DMS114 treated with DMSO at 0.1 percent for 48 hours (cell line): Measurements from ENCODE around the gene ASB10.

Source experiments
- DNase-seq: peaks from one replicate; lab custom pipeline; 2025; ENCODE audit not compliant: unreplicated experiment; lab: John Stamatoyannopoulos, UW

Gene ASB10

DNA sequence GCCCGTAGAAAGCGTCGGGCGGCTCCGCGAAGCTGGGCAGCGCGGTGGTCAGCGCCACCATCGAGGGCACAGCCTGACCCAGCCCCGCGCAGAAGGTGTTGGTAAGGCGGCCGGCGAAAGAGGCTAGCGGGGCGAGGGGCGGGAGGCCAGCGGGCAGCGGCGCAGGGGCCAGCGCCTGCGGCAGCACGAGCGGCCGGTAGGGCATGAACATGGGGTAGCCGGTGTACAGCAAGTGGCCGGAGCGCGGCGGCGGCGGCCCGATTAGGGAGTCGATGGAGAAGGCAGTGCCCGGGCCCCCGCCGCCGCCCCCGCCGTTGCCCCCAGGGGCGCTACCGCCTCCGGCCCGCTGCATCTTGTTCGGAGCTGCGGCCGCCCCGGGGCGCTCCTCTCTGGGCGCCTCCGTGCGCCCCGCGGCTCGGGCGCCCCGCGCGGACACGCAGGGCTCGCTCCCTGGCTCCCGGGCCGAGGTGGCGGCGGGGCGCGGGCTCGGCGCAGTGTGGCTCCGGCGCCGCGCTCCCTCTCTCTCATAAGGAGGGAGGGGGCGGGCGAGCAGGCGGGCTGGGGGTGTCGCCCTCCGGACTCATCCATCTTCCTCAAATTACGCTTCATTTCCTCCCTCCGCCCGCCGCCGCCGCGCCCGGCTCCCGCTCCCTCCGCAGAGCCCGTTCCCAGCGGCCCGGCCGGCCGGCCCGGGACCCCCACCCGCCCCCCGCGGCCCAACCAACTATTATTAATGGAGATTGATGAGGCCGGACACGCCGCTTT lies 19.7 kb downstream of the ASB10 start, which contains the start of gene GBX1:
Gene GBX1 (minus strand): TSS at position 498 of the 765 bp plus-strand sequence. CDS start 146 bp downstream, at position 352.
- DNase-seq = no peak

DNA sequence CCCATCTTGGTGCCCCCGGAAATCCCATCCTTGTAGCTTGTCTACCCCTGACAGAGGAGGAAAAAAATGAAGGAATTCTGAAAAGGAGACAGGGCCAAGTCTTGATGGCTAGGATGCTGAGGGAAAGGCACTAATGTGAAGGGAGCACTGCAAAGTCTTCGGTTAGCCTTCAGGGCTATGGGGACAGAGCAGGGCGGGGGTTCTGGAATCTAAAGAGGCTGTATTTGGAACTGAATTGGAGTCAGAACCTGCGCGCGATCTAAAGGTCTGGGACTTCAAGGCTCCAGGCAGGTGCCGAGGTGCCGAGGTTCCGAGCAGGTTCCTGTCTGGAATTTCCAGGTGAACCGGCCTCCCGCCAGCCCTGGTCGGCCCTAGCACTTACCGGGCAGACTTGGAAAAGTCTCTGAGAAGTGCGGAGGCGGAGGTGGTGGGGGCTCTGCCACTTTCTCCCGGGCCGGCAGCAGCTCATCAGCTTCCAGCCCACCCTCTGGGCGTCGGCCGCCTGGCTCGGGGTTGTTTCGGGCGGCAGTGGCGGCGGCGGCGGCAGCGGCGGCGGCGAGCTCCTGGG lies 20.3 kb downstream of the ASB10 start:
- DNase-seq = no peak

DNA sequence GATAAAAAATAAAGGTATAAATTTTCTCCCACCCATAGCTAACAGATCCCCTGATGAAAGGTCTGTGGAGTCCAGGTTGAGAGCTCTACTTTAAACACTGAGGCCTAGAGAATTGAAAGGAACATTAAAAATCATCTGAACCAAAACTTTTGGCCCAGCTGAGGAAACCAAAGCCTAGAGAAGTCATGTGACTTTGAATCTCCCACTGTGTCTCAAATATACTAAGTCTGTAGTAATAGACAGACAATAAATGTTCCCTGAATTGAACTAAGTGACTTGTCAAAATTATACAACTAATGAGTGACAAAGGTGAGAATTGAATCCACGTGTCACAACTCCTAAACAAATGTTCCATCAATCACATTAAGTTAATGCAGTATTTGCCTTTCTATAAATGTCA lies 25.3 kb downstream of the ASB10 start:
- no peak for DNase-seq

DNA sequence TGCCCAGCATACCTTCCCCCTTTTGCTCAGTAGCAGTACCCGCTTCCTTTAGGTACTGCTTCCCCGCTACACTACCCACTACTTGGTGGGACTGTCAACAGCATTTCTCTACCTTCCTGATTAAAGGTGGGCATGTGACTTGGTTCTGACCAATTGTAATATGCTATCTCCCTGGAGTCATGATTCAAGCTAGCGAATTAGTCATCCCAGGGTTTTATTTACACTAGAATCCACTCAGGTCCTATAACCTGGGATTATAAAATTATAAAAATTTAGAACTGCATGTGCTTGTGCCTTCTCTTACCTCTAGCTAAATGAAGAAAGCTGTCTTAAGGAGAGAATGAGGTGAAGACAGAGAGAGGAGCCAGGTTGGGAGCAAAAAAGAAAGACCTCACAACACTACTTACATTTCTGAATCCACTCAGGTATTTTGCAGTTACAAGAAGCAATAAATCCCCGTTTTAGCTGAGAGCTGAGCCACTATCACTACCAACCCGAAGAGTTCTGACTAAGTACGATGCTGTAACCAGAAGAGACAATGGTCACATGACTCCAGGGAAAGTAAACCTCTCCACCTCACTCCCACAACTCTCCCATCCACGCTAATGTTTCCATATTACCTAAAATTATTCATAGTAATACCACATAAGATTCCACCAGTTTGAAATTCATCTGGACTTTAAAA lies 29.3 kb downstream of the ASB10 start:
- no peak for DNase-seq

DNA sequence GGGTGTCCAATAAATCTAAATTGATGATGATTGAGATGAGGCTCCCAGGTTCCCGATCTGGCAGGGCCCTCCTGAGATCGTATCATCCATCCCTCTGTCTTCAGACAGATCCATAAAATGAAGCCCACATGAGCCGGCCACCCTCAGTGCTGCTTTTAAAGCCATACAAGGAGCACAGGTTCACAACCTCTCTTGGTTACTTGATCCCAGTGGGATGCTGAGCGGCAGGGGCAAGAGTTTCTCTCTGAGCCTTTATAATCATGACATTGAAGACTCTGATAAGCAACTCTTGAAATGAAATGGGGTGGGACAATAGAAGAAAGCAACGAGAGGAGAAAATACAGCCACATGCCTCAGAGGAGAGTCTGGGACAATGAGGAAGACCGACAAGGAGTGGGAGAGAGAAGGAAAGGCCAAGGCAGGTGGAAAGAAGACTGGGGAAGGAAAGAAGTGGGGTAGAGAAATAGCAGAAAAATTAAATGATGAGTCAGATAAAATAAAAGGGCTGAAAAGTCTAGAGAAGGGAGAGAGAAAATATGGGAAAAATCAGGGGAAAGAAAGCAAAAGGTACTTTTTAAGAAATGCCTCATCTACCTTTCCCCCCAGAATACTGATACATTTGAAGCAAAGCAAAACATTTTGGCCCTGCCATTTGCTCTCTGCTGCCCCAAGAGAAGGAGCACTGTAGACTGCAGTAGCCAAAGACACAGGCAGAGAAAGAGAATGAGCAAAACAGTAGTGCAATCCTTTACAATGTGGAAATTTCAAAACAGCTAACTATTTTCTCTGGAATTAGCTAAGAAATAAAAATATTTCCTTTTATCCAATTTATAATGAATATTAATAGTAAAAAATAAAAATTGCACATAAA lies 34.2 kb downstream of the ASB10 start:
- no peak for DNase-seq

DNA sequence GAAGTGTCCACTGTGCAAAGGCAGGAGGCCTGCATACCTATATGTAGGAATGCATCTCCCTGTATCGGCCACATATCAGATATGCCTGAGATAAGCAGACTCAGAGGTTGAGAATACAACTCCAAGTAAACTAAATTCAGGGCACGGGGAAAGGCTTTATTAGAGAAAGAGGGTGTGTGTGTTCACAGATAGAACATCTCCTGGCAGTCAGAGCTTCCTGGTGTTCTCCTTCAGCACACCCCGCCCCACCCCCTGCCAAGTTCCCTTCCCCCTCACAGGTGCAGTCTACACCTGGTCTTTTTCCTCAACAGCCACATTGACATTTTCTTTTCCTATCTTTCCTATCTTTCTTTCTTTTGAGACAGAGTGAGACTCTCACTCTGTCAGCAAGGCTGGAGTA lies 36.7 kb downstream of the ASB10 start:
- no peak for DNase-seq

DNA sequence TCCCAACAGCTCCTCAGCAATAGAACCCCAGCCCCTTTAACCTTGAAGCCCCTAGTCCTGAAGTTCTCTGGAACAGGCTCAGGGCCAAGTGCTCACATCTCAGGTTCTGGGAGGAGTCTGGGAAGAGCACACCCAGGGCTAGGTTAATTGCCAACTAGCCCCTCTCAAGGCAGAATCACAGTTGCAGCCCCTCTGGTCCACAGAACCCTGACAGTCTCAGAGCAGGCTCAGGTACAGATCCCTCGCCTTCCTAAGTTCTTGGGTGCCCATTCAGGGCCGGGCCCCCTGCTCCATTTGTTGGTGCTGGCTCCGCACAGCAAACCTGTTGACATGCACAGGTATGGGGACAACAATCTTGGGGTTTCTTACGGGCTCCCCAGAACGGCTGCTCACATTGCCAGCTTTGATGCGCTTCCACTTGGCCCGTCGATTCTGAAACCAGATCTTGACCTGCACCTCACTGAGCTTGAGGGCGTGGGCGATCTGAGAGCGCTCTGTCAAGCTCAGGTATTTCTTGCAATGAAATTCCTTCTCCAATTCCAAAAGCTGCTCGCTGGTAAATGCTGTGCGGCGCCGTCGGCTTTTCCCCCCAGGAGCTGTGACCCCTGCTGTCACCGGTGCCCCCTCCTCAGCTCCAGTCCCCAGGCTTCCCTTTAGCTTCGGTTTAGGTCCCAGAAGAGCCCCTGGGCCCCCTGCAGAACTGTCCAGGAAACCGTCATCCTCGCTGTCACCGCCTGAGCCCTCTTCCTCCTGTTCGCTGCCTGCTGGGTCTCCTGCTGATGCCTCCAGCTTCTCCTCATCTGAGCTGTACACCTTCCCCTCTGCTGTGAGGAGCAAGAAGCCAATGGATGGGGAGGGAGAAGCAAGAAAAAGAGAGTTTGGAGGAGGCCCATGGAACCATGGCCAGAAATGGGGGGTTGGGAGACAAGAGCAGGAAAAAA lies 38.5 kb downstream of the ASB10 start:
- DNase-seq = no peak

DNA sequence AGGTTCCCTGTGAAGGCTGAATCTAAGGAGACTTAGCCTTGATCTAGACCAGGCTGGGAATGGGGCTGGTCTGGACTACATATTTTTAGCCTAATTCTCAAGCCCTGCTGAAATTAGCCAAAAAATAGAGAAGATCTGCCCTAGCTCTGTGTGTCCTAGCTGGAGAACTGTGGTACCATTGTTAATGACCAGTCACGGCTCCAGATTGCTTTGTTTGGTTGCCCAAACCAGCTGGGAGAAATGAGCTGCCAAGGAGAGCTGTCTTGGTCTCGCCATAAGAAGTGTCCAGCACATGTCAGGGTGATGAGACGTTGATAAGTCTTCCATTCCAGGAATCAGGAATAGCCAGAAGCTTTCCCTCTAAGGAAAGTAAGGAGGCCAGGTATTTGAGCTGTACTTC lies 40.3 kb downstream of the ASB10 start:
- DNase-seq = no peak

DNA sequence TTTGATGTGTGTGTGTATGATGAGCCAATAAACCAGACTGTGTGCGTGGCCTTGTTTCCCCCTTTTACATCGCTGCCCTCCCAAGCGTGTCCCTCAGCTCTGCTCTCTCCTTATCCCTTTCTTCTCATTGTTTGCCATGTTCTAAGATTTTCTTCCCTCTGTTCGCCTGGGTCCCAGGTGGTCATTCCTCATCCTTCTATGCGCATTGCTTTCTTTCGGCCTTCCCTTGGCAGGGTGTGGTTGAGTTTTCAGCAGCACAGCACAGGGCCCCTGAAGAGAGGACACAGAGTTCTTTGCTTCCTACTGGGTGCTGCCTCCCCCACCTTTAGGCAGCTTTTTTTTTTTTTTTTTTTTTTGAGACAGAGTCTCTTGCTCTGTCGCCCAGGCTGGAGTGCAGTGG lies 42.7 kb downstream of the ASB10 start:
- DNase-seq = no peak

DNA sequence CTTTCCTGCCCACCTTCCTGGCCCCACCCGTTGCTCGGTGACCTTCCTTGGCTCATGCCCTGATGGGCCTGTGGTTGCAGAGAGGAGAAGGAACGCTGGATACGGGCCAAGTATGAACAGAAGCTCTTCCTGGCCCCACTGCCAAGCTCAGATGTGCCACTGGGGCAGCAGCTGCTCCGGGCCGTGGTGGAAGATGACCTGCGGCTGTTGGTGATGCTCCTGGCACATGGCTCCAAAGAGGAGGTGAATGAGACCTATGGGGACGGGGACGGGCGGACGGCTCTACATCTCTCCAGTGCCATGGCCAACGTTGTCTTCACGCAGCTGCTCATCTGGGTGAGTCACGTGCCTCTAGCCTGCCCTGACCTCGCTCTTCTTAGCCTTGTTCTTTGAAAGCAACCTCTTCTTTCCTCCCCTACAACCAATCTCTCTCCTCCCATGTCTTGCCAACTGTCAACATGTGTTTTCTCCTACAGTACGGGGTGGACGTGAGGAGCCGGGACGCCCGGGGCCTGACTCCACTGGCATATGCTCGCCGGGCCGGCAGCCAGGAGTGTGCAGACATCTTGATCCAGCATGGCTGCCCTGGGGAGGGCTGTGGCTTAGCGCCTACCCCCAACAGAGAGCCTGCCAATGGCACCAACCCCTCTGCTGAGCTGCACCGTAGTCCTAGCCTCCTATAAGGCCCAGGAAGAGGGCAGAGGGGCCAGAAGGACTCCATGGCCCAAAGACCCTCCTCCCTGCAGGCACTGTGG lies 43.6 kb downstream of the ASB10 start:
- no peak for DNase-seq

DNA sequence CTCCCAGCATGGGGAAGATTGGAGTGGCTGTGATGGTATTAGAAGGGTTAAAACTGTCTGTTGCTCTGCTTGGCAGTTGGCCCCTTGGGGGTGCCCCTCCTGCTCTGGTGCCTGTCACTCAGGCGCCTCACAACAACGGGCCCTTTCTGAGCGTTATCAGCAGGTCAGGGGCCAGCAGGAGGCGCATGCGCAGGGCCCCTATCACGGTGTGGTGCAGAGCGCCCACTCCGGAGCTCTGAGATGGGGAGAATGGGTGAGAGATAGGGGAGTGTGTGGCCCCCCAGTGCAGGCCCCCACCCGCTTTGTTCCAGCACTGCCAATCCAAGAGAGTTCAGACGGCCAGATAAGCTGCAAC lies 44.4 kb downstream of the ASB10 start:
- no peak for DNase-seq

DNA sequence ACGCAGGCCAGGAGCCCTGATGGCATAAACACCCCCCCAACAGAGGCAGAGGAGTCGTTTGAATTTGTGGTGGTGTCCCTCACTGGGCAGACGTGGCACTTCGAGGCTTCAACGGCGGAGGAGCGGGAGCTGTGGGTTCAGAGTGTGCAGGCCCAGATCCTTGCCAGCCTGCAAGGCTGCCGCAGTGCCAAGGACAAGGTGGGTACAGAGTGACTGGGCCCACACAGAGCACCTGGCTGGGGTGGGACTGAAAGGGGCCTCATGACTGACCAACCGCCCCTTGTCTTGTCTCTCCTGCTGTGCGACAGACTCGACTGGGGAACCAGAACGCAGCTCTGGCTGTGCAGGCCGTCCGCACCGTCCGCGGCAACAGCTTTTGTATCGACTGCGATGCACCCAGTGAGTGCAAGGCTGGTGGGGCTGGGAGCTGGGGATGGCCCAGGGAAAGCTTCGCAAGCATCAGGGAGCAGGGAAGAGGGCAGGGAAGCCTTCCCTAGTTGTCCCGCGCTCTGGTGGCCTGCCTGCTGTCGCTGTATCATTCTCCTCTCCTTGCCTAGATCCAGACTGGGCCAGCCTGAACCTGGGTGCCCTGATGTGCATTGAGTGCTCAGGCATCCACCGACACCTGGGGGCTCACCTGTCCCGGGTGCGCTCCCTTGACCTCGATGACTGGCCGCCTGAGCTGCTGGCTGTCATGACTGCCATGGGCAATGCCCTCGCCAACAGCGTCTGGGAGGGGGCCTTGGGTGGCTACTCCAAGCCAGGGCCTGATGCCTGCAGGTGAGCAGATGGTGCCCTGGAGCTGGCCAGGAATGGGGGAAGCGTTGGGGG lies 45.0 kb downstream of the ASB10 start:
- no peak for DNase-seq

DNA sequence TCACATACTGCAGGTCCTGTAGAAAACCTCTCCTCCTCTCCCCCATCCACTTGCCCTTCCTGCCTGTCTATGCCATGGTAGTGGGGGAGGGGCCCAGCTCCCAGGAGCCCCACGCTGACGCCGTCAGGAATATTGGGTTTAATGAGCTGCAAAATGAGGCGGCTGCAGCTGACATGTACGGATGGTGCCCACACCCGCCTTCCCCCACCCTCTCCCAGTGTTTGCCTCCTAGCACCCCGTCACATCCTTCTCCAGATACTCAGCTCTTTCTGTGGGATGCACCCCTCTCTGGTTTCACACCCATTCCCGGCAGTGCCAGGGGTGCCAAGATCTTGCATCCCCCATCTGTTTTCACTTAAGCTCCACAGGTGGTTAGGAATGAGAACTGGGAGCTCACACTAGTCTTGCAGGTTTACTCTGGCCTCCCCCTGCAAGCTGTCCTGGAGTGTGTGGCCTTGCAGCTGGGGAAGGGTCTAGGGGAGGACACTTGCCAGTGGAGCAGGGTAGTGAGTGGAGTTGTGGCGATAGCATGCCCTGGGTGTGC lies 45.7 kb downstream of the ASB10 start:
- no peak for DNase-seq

DNA sequence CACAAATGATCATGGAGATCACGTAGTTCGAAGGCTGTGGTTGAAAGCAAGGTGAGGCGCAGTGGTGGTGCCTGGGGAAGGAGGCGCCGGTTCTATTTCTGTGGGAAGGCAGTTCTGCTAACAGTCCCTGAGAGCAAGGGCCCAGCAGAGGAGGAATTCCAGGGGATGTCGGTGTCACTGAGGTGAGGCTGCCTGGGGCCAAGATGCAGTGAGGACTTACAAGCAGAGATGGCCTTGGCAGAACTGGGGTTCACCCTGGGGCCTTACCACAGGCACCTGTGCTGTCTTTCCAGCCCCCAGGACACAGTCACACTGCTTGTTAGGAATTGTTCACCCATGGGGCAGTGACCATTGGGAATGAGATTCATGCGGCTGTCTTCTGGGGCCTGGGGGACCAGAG lies 46.2 kb downstream of the ASB10 start:
- DNase-seq = no peak

DNA sequence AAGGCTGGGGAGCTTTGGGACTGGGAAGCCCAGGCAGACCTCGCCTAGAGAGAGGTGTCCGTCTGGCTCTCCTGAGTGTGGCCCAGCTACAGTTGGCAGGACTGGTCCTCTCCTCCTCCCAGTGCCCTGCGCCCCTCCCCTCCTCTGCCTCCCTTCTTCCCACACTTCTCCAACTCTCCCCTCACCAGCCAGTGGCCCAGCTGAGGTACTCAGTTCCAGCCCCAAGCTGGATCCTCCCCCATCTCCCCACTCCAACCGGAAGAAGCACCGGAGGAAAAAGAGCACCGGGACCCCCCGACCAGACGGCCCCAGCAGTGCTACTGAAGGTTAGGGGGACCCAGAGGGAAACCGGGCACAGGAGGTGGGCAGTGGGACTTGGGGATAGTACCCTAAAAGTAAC lies 47.3 kb downstream of the ASB10 start:
- no peak for DNase-seq

DNA sequence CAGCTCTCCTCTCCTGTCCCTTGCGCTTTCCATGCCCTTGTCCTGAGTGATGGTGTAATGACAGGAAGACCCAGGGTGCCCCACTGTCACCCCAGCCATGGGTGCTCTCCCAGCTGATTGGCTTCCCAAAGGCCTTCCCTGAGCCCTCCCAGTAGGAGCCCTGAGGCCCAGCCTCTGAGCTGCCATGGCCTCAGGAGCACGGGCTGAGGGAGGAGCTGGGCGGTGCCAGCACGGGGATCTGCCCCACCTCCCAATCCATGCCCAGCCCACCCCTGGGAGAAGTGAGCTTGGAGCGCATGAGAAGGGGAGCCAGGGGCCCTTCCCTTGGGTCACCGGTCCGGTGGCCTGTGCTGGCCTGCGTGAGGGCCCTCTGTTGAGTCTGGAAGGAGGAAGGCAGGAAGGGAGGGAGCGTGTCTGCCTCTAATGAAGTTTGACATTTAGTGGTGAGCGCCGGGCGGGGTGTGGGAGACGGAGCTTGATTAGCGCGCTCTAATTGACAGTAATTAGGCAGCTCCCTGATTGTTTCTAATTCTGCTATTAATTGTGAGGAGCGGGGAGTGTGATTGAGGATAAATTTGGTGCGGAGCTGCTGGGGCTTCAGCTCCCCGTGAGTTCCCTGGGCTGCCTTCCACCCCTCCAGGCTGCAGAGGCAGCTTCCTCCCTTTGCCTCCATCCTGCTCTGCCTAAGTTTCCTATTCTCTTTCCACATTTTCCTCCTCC lies 47.8 kb downstream of the ASB10 start:
- no peak for DNase-seq

DNA sequence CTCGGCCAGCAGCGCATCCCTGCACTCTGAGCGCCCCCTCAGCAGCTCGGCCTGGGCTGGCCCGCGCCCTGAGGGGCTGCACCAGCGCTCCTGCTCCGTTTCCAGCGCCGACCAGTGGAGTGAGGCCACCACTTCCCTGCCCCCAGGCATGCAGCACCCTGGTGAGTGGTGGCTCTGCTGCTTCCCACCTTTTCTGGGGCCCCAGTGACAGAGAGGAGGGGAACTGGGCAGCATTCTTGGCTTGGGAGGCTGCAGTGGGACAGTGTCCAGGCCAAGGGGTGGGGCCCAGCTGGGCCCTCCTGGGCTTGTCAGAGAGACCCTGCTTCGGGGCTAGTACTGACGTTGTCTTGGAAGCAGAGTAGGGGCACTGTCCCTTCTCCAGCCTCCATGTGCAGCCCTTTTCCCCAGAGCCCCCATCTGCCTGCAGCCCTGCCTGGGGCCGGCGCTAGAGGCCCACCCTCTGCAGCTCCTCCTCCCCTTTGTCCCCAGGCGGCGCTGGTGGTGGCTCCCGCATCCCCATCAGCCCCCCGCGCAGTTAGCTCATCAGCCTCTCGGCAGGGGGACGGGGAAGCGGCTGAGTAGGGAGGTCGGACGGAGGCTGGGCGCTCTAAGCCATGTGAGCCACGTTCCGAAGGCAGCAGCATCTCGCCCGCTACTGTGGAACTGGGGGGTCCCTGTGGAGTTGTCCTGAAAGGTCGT lies 48.7 kb downstream of the ASB10 start:
- no peak for DNase-seq
